Adipose tissue (tissue), 3 donors: ENCODE results near the gene NME7. TPM values are rescaled to one million over a fixed set of nuclear protein-coding genes. Genes with fewer than 3 reads are reported as not detected.
"Not testable (repeated sequence)": the region's sequence is repeated elsewhere in the genome, so short reads cannot be mapped to it uniquely, and the experiment has no call there.

ENCODE experiments used
- H3K27ac ChIP-seq: one replicate; pipeline ENCODE4 v1.5.1; 2013; ENCODE audit warnings: low read depth, low read length
- WGBS, 3 donors: extraction: QIAGEN DNeasy Blood & Tissue Kit; methylation state at CpG; one replicate each; pipeline ENCODE4 v1.1.7; 2013; 5-methylcytosine and 5-hydroxymethylcytosine counted together
- polyA plus RNA-seq, 3 donors: library from polyadenylated mRNA; stranded (reverse); fragments of 200-250 nt; gene quantifications; one replicate each; pipeline ENCODE4 v1.2.3, GENCODE V29; 2013
- donor health status: healthy with polysubstance abuse.
- donor health status: Bipolar disorder and iron deficiency.
- donor health status: healthy.

Gene NME7
- polyA plus RNA-seq, 3 donors: 7.2 to 14.3 (median 7.5) TPM

GRCh38 chr1:169193191-169193850 is 174.3 kb downstream of the NME7 start:
- H3K27ac ChIP-seq: no peak overlapping the region
- 44 to 63% (median 55%) methylated on average over 4 of the region's 4 CpGs for WGBS, 3 donors

GRCh38 chr1:169186106-169186505 is 181.5 kb downstream of the NME7 start:
- H3K27ac ChIP-seq: no peak overlapping the region
- 44 to 72% (median 55%) methylated on average over 1 of the region's 1 CpG for WGBS, 3 donors

GRCh38 chr1:169184812-169185211 is 182.8 kb downstream of the NME7 start:
- H3K27ac ChIP-seq: no peak overlapping the region
- 38 to 60% (median 57%) methylated on average over 1 of the region's 1 CpG for WGBS, 3 donors

GRCh38 chr1:169180174-169180573 is 187.4 kb downstream of the NME7 start:
- 90 to 91% (median 91%) methylated on average over 3 of the region's 3 CpGs for WGBS, 3 donors
- no peak overlapping the region for H3K27ac ChIP-seq

GRCh38 chr1:169179431-169179830 is 188.2 kb downstream of the NME7 start:
- 96 to 97% (median 97%) methylated on average over 3 of the region's 3 CpGs for WGBS, 3 donors
- not testable (repeated sequence) for H3K27ac ChIP-seq

GRCh38 chr1:169175461-169175860 is 192.1 kb downstream of the NME7 start:
- 71 to 78% (median 78%) methylated on average over 2 of the region's 2 CpGs for WGBS, 3 donors
- H3K27ac ChIP-seq: no peak overlapping the region

GRCh38 chr1:169163059-169163458 is 204.5 kb downstream of the NME7 start:
- 73 to 81% (median 78%) methylated on average over 5 of the region's 5 CpGs for whole genome bisulfite sequencing, 3 donors
- H3K27ac ChIP-seq: no peak overlapping the region

GRCh38 chr1:169161496-169162194 is 206.0 kb downstream of the NME7 start:
- 76 to 91% (median 90%) methylated on average over 4 of the region's 4 CpGs for WGBS, 3 donors
- H3K27ac ChIP-seq: no peak overlapping the region

- H3K27ac ChIP-seq: no peak overlapping the region
- WGBS, 3 donors: 57 to 84% (median 81%) methylated on average over 3 of the region's 3 CpGs
Measured at GRCh38 chr1:169160845-169161495, 206.6 kb downstream of the NME7 start.

GRCh38 chr1:169156580-169156979 is 211.0 kb downstream of the NME7 start:
- no peak overlapping the region for H3K27ac ChIP-seq
- WGBS, 3 donors: 77 to 94% (median 78%) methylated on average over 3 of the region's 3 CpGs

- WGBS, 3 donors: 90 to 98% (median 96%) methylated on average over 1 of the region's 1 CpG
- H3K27ac ChIP-seq: no peak overlapping the region
Measured at GRCh38 chr1:169155675-169156074, 211.9 kb downstream of the NME7 start.

- 92 to 97% (median 97%) methylated on average over 5 of the region's 5 CpGs for WGBS, 3 donors
- no peak overlapping the region for H3K27ac ChIP-seq
Measured at GRCh38 chr1:169151338-169151837, 216.2 kb downstream of the NME7 start.

- WGBS, 3 donors: 73 to 86% (median 83%) methylated on average over 4 of the region's 4 CpGs
Measured at GRCh38 chr1:169150641-169151337, 216.8 kb downstream of the NME7 start.

GRCh38 chr1:169149555-169150286 is 217.9 kb downstream of the NME7 start:
- H3K27ac ChIP-seq: no peak overlapping the region
- WGBS, 3 donors: 74 to 87% (median 85%) methylated on average over 2 of the region's 2 CpGs

More at GRCh38 chr1:169150641-169151337, 216.8 kb downstream of the NME7 start:
- no peak overlapping the region for H3K27ac ChIP-seq

GRCh38 chr1:169148472-169149252 is 218.9 kb downstream of the NME7 start:
- no peak overlapping the region for H3K27ac ChIP-seq
- WGBS, 3 donors: 55 to 85% (median 75%) methylated on average over 5 of the region's 5 CpGs

- H3K27ac ChIP-seq: no peak overlapping the region
- 85 to 96% (median 87%) methylated on average over 1 of the region's 1 CpG for WGBS, 3 donors
Measured at GRCh38 chr1:169146576-169147214, 220.9 kb downstream of the NME7 start.
